Kidney (tissue), 14 donors: ENCODE measurements around the gene UPP1. TPM values are rescaled to one million over a fixed set of nuclear protein-coding genes. Genes with fewer than 3 reads are reported as not detected.

Experiments
- DNase-seq, 5 donors: peaks; one replicate each; pipeline ENCODE4 v3.0.0-alpha.2; 2013 to 2020
- FAIRE-seq: peaks from 2 replicates; lab custom pipeline; 2012; peaks lifted over from hg19 to GRCh38; lab: Jason Lieb, UNC
- H3K27ac ChIP-seq, 2 donors: one replicate each; pipeline ENCODE4 v1.7.0; 2013; ENCODE audit warnings: low read depth in 2 of 2, low read length in 2 of 2, inconsistent platforms in 1 of 2
- H3K27me3 ChIP-seq: one replicate; pipeline ENCODE4 v1.7.1; 2013; ENCODE audit warnings: low read length, inconsistent platforms; ENCODE audit not compliant: control insufficient read depth, insufficient read depth
- H3K36me3 ChIP-seq, 3 donors: one replicate each; pipeline versions ENCODE4 v1.7.0 to v1.7.1; 2013; ENCODE audit warnings: low read length in 3 of 3, control low read depth in 1 of 3, inconsistent platforms in 1 of 3; ENCODE audit not compliant: insufficient read depth in 3 of 3, control insufficient read depth in 2 of 3
- H3K4me1 ChIP-seq, 3 donors: one replicate each; pipeline versions ENCODE4 v1.7.0 to v1.7.1; 2013; ENCODE audit warnings: low read length in 3 of 3, inconsistent platforms in 1 of 3, low read depth in 1 of 3; ENCODE audit not compliant: control insufficient read depth in 2 of 3, insufficient read depth in 2 of 3
- H3K4me3 ChIP-seq, 3 donors: one replicate each; pipeline versions ENCODE4 v1.7.0 to v1.8.1; 2013; ENCODE audit warnings: low read length in 3 of 3, control low read depth in 1 of 3, inconsistent platforms in 1 of 3
- H3K9ac ChIP-seq, 3 donors: one replicate each; pipeline versions ENCODE4 v1.7.0 to v1.7.1; 2013; ENCODE audit warnings: low read length in 3 of 3, control low read depth in 1 of 3, inconsistent platforms in 1 of 3
- H3K9me3 ChIP-seq, 3 donors: one replicate each; pipeline versions ENCODE4 v1.7.0 to v1.7.1; 2013; ENCODE audit warnings: low read length in 3 of 3, control low read depth in 1 of 3, inconsistent platforms in 1 of 3; ENCODE audit not compliant: control insufficient read depth in 2 of 3, insufficient read depth in 1 of 3
- CTCF ChIP-seq: IDR thresholded peaks from 3 replicates; pipeline ENCODE4 v1.5.1; 2012; ENCODE audit warnings: mild to moderate bottlenecking, moderate library complexity, borderline replicate concordance; ENCODE audit not compliant: insufficient read depth; ENCODE audit errors: extremely low read depth
- intact Hi-C: fragments of 100-400 bp; cut with DNase I; formaldehyde crosslinking; loops from one replicate; pipeline ENCODE4 v1.11.1; 2022
- polyA plus RNA-seq: library from polyadenylated mRNA; stranded (reverse); fragments of 350-450 nt; fragmentation: Illumina TruSeq; extraction: RNeasy Lipid Tissue Mini Kit (QIAGEN cat#74804); gene quantifications from one replicate; pipeline ENCODE4 v1.2.3, GENCODE V29; 2014; ENCODE audit warnings: low read depth, low replicate concordance; ENCODE audit not compliant: insufficient read depth
- total RNA-seq: library from RNA; stranded (reverse); fragmentation: NEBNext Ultra II Directional; extraction: Animal tissue kit (Norgen Biotek cat#: 25700); gene quantifications from one replicate; pipeline ENCODE4 v1.2.1, GENCODE V29; 2021
- donor health status: control.
- donor health status: control.
- donor health status: control.
- donor health status: control.
- donor health status: control.
- donor health status: DM: yes; HTN: yes; CAD: no.
- donor health status: Normal renal cell carcinoma (clear cell type).

Gene UPP1
- total and polyA plus RNA-seq, 2 donors from 2014 or later, result 36.4 to 76.1 TPM

- TF ChIP-seq CTCF, result no peak
- Histone ChIP-seq H3K9me3 (no peaks in the 10 kb centered on the region), H3K27me3 (no peaks in the 10 kb centered on the region), H3K27ac (no peak overlapping the region), H3K9ac (no peak overlapping the region), H3K4me3 (no peak overlapping the region), H3K36me3 (peaks cover 0 to 8% (median 4%) of the 10 kb centered on the region in 3 donors), H3K4me1 (no peaks in the 10 kb centered on the region)
- no peak for DNase-seq
- FAIRE-seq, result no peak
- intact Hi-C loops, result loop anchor here (10.0 kb wide), 2 partner anchors 114 to 164 kb away; partner anchors contain the start of gene PKD1L1
Measured at GRCh38 chr7:48108959-48109847, 20.1 kb downstream of the UPP1 start.

- Histone ChIP-seq H3K27ac (no peak overlapping the region), H3K27me3 (no peaks in the 10 kb centered on the region), H3K9me3 (no peaks in the 10 kb centered on the region), H3K36me3 (peaks cover 0 to 7% (median 4%) of the 10 kb centered on the region in 3 donors), H3K9ac (no peak overlapping the region), H3K4me1 (no peaks in the 10 kb centered on the region), H3K4me3 (no peak overlapping the region)
- TF ChIP-seq CTCF, result peak; percentile 99
- FAIRE-seq, result no peak
- intact Hi-C loops, result loop anchor here (10.0 kb wide), 2 partner anchors 115 to 165 kb away; partner anchors contain the start of gene PKD1L1
- peak; percentile 65 to 85 (median 70) for DNase-seq
Measured at GRCh38 chr7:48109848-48110663, 21.0 kb downstream of the UPP1 start.

- Histone ChIP-seq H3K27ac (no peak overlapping the region), H3K9ac (no peak overlapping the region), H3K27me3 (no peaks in the 10 kb centered on the region), H3K36me3 (peaks cover 0 to 7% (median 4%) of the 10 kb centered on the region in 3 donors), H3K9me3 (no peaks in the 10 kb centered on the region), H3K4me3 (no peak overlapping the region), H3K4me1 (no peaks in the 10 kb centered on the region)
- no peak for TF ChIP-seq CTCF
- DNase-seq (no peak), FAIRE-seq (no peak)
- intact Hi-C loops, result no loop called here
Measured at GRCh38 chr7:48110868-48111267, 21.8 kb downstream of the UPP1 start.
